ENCODE results near the gene CBLN3. TPM values are rescaled to one million over a fixed set of nuclear protein-coding genes. Genes with fewer than 3 reads are reported as not detected.
A peak's percentile ranks its signal among the peaks of the same experiment; 100 is the strongest.

Gene CBLN3
- total RNA-seq, 1 experiment from 2014 or later: 2.0 TPM

DNA sequence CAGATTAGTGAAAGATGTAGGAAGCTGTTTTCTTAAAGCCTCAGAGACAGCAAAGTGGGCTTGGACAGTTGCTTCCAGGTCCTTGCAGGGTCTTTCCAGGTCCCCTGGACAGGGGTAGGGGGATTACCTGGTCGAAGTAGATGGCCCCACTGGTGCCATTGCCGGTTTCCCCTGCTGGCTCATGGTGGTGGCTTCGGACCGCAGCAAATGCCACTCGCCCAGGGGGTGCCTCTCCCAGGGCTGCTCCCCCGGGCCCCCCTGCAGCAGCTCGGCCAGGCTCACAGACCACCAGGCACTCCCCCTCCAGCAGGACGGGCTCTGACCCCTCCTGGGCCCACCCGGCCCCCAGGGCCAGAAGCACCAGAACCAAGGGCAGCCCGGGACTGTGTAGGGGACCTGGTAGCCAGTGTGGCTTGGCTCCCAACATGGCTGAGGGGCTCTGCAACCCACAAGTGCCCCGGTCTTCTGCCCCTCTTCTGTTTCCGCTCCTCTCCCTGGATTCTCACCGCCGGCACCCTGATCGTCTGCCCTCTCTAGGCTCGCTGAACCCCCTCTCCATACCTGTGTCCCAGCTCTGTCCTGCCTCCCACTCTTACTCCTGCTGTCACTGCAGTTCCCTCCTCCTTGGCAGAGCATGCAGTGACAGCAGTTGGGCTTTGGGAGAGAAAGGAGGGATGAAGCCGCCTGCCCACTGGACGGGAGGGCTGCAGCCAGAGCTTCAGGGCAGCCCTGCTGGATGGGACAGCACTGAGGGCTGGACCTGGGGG, 657 bp downstream of the CBLN3 start:
- H3K4me2 ChIP-seq (ENCODE audit: low read length): peak overlapping the region; percentile 95
- intact Hi-C loops (cut with micrococcal nuclease): no loop called here
- H3K9me3 ChIP-seq (ENCODE audit: control insufficient read depth in 1 of 2, insufficient read depth in 1 of 2, low read depth in 1 of 2, low read length in 2 of 2): no peaks in the 10 kb centered on the region
- H3K9me2 ChIP-seq (ENCODE audit: insufficient read depth): no peaks in the 10 kb centered on the region
- H3K9ac ChIP-seq (ENCODE audit: low read length): peak overlapping the region; percentile 95
- peak overlapping the region; percentile 92; the same call in 1 of the 2 replicates for H3K27ac ChIP-seq (ENCODE audit: low read depth, low read length)
- ChIA-PET RAD21 (ENCODE audit: low non-redundant PET in 1 of 2, low total read pairs in 2 of 2, uncharacterized antibody in 2 of 2, unreplicated experiment in 2 of 2) (no interaction called here), POLR2A (interaction anchor here (0.7 to 1.1 kb wide), 2 partner anchors 10 to 17 kb away, joined by 3 to 4 read pairs; no protein-coding TSS in a partner anchor), CTCF (interaction anchor here (1.7 to 4.1 kb wide), 2 partner anchors 13 to 96 kb away, joined by 5 to 162 read pairs; partner anchors contain the start of gene ADCY4)
- H3K27me3 ChIP-seq (ENCODE audit: insufficient read depth, low read length): no peaks in the 10 kb centered on the region
- H4K20me1 ChIP-seq (ENCODE audit: insufficient read depth): no peaks in the 10 kb centered on the region
- H3K36me3 ChIP-seq (ENCODE audit: control insufficient read depth in 1 of 2, insufficient read depth in 2 of 2, low read length in 2 of 2): peaks cover 10% of the 10 kb centered on the region in 2 experiments; a peak in 2 of 4 replicates
- no peak for TF ChIP-seq POLR2AphosphoS5 (IDR thresholded peaks at IDR 0.05; ENCODE audit: low read depth, low read length)
- no peak for TF ChIP-seq YY1 (IDR thresholded peaks at IDR 0.05; ENCODE audit: extremely low read depth, insufficient replicate concordance, low read depth, low read length)
- no peak overlapping the region for H2AFZ ChIP-seq (ENCODE audit: low read depth, low read length, poor library complexity, severe bottlenecking)
- peak overlapping the region; percentile 93 to 95 for H3K4me3 ChIP-seq (replicated peaks in 1 of 2; ENCODE audit: low read depth in 1 of 2, low read length in 2 of 2)
- no TSS peak for BruUV-seq (replicated peaks)
- H3K79me2 ChIP-seq (ENCODE audit: insufficient read depth, low read length): peaks cover 21% of the 10 kb centered on the region
- H3K4me1 ChIP-seq (ENCODE audit: control insufficient read depth in 1 of 2, insufficient read depth in 2 of 2, low read length in 2 of 2): peaks cover 14 to 37% of the 10 kb centered on the region in 2 experiments
- ATAC-seq: no peak
- DNase-seq (ENCODE audit: low read depth, low spot score): no peak

GRCh38 chr14:24427537-24428508, 1.6 kb downstream of the CBLN3 start:
- Histone ChIP-seq H3K4me2 (ENCODE audit: low read length) (no peak overlapping the region), H3K9ac (ENCODE audit: low read length) (no peak overlapping the region), H3K36me3 (ENCODE audit: control insufficient read depth in 1 of 2, insufficient read depth in 2 of 2, low read length in 2 of 2) (peaks cover 1 to 2% of the 10 kb centered on the region in 2 experiments; a peak in 1 of 4 replicates), H3K27ac (ENCODE audit: low read depth, low read length) (no peak overlapping the region), H3K9me2 (ENCODE audit: insufficient read depth) (no peaks in the 10 kb centered on the region), H3K27me3 (ENCODE audit: insufficient read depth, low read length) (no peaks in the 10 kb centered on the region), H3K79me2 (ENCODE audit: insufficient read depth, low read length) (peaks cover 21% of the 10 kb centered on the region), H2AFZ (ENCODE audit: low read depth, low read length, poor library complexity, severe bottlenecking) (no peak overlapping the region), H3K4me1 (ENCODE audit: control insufficient read depth in 1 of 2, insufficient read depth in 2 of 2, low read length in 2 of 2) (peaks cover 14 to 37% of the 10 kb centered on the region in 2 experiments), H4K20me1 (ENCODE audit: insufficient read depth) (no peaks in the 10 kb centered on the region), H3K9me3 (ENCODE audit: control insufficient read depth in 1 of 2, insufficient read depth in 1 of 2, low read depth in 1 of 2, low read length in 2 of 2) (no peaks in the 10 kb centered on the region), H3K4me3 (replicated peaks in 1 of 2; ENCODE audit: low read depth in 1 of 2, low read length in 2 of 2) (no peak overlapping the region)
- RAD21 ChIA-PET (ENCODE audit: low non-redundant PET in 1 of 2, low total read pairs in 2 of 2, uncharacterized antibody in 2 of 2, unreplicated experiment in 2 of 2): no interaction called here
- intact Hi-C loops (cut with micrococcal nuclease): no loop called here
- ATAC-seq (no peak), DNase-seq (ENCODE audit: low read depth, low spot score) (no peak)
- TF ChIP-seq ZFX (IDR thresholded peaks at IDR 0.05): no peak
- TF ChIP-seq TCF7L2 (IDR thresholded peaks at IDR 0.05; ENCODE audit: borderline replicate concordance, extremely low read depth, insufficient read depth, insufficient read length): no peak
- CTCF ChIA-PET: interaction anchor here (1.1 kb wide), 1 partner anchor 62 kb away, joined by 4 read pairs; no protein-coding TSS in a partner anchor
- no TSS peak for BruUV-seq (replicated peaks)
- POLR2A ChIA-PET: no interaction called here
